HCT116 (cell line): ENCODE results near the gene SPAM1.

Source experiments
- FOSL1 ChIP-seq: IDR thresholded peaks from 2 replicates; pipeline ENCODE4 v1.6.1; 2012; ENCODE audit warnings: low read depth
- TF ChIP-seq, protein P1 (sequence below), 3 experiments: fragments of 200-600 bp in 1 of 3; sonication (generic) in 1 of 3; IDR thresholded peaks in 2 of 3; conservative IDR thresholded peaks in 1 of 3; 2 replicates each; pipeline ENCODE4 v1.5.1; 2012 to 2017; ENCODE audit warnings: low read depth in 2 of 3, low read length in 2 of 3, antibody characterized with exemption in 1 of 3, borderline replicate concordance in 1 of 3, control low read depth in 1 of 3, mild to moderate bottlenecking in 1 of 3, mixed read lengths in 1 of 3, mixed run types in 1 of 3, moderate library complexity in 1 of 3; ENCODE audit not compliant: insufficient read depth in 1 of 3

- TF ChIP-seq, protein P1, sequence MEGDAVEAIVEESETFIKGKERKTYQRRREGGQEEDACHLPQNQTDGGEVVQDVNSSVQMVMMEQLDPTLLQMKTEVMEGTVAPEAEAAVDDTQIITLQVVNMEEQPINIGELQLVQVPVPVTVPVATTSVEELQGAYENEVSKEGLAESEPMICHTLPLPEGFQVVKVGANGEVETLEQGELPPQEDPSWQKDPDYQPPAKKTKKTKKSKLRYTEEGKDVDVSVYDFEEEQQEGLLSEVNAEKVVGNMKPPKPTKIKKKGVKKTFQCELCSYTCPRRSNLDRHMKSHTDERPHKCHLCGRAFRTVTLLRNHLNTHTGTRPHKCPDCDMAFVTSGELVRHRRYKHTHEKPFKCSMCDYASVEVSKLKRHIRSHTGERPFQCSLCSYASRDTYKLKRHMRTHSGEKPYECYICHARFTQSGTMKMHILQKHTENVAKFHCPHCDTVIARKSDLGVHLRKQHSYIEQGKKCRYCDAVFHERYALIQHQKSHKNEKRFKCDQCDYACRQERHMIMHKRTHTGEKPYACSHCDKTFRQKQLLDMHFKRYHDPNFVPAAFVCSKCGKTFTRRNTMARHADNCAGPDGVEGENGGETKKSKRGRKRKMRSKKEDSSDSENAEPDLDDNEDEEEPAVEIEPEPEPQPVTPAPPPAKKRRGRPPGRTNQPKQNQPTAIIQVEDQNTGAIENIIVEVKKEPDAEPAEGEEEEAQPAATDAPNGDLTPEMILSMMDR (IDR thresholded peaks at IDR 0.05 in 2 of 3, conservative IDR thresholded peaks at IDR 0.05 in 1 of 3; ENCODE audit: borderline replicate concordance in 1 of 3, insufficient read depth in 1 of 3, low read depth in 2 of 3, low read length in 2 of 3): no peak
- no peak for TF ChIP-seq FOSL1
Measured at GRCh38 chr7:123924941-123925340, at the start of gene SPAM1.
